IPS-18a (cell line): ENCODE data around the gene CMTM4.

Source experiments
- H3K27ac ChIP-seq: one replicate; pipeline ENCODE4 v1.5.1; 2013; ENCODE audit warnings: low read length
- H3K27me3 ChIP-seq: one replicate; pipeline ENCODE4 v1.6.1; 2013; ENCODE audit warnings: mild to moderate bottlenecking, low read length; ENCODE audit not compliant: control insufficient read depth, insufficient read depth
- H3K36me3 ChIP-seq: one replicate; pipeline ENCODE4 v1.6.1; 2013; ENCODE audit warnings: low read depth, low read length; ENCODE audit not compliant: control insufficient read depth
- H3K4me1 ChIP-seq: one replicate; pipeline ENCODE4 v1.6.1; 2013; ENCODE audit warnings: low read depth, low read length; ENCODE audit not compliant: control insufficient read depth
- H3K4me3 ChIP-seq: one replicate; pipeline ENCODE4 v1.5.1; 2013; ENCODE audit warnings: low read length
- H3K9ac ChIP-seq: one replicate; pipeline ENCODE4 v1.6.1; 2013; ENCODE audit warnings: mild to moderate bottlenecking, low read length, moderate library complexity
- H3K9me3 ChIP-seq: one replicate; pipeline ENCODE4 v1.6.1; 2013; ENCODE audit warnings: low read depth, low read length; ENCODE audit not compliant: control insufficient read depth

The CMTM4 gene

GRCh38 chr16:66720766-66721165 lies 24.2 kb upstream of the CMTM4 start:
- Histone ChIP-seq H3K9me3 (no peaks in the 10 kb centered on the region), H3K4me1 (no peaks in the 10 kb centered on the region), H3K9ac (no peak overlapping the region), H3K4me3 (no peak overlapping the region), H3K27ac (no peak overlapping the region), H3K27me3 (no peaks in the 10 kb centered on the region), H3K36me3 (peaks cover 54% of the 10 kb centered on the region)

- H3K4me3 ChIP-seq = no peak overlapping the region
- no peaks in the 10 kb centered on the region for H3K9me3 ChIP-seq
- no peak overlapping the region for H3K9ac ChIP-seq
- no peaks in the 10 kb centered on the region for H3K27me3 ChIP-seq
- peaks cover 39% of the 10 kb centered on the region for H3K36me3 ChIP-seq
- no peaks in the 10 kb centered on the region for H3K4me1 ChIP-seq
- no peak overlapping the region for H3K27ac ChIP-seq
These were observed 22.7 kb upstream of the CMTM4 start for GRCh38 chr16:66719246-66719645.

GRCh38 chr16:66717776-66718175 lies 21.2 kb upstream of the CMTM4 start:
- Histone ChIP-seq H3K4me3 (no peak overlapping the region), H3K9me3 (no peaks in the 10 kb centered on the region), H3K4me1 (no peaks in the 10 kb centered on the region), H3K36me3 (peaks cover 24% of the 10 kb centered on the region), H3K27me3 (no peaks in the 10 kb centered on the region), H3K9ac (no peak overlapping the region), H3K27ac (no peak overlapping the region)

- Histone ChIP-seq H3K4me3 (no peak overlapping the region), H3K27me3 (no peaks in the 10 kb centered on the region), H3K9ac (no peak overlapping the region), H3K36me3 (peaks cover 19% of the 10 kb centered on the region), H3K9me3 (no peaks in the 10 kb centered on the region), H3K27ac (no peak overlapping the region), H3K4me1 (no peaks in the 10 kb centered on the region)
These were observed 20.7 kb upstream of the CMTM4 start for GRCh38 chr16:66717112-66717675.

- H3K4me1 ChIP-seq = no peaks in the 10 kb centered on the region
- no peak overlapping the region for H3K27ac ChIP-seq
- H3K9ac ChIP-seq = no peak overlapping the region
- H3K27me3 ChIP-seq = no peaks in the 10 kb centered on the region
- H3K4me3 ChIP-seq = no peak overlapping the region
- H3K36me3 ChIP-seq = peaks cover 3% of the 10 kb centered on the region
- H3K9me3 ChIP-seq = no peaks in the 10 kb centered on the region
These were observed 18.2 kb upstream of the CMTM4 start for GRCh38 chr16:66714654-66715307.

- H3K36me3 ChIP-seq = no peaks in the 10 kb centered on the region
- no peak overlapping the region for H3K27ac ChIP-seq
- no peak overlapping the region for H3K9ac ChIP-seq
- no peaks in the 10 kb centered on the region for H3K4me1 ChIP-seq
- H3K27me3 ChIP-seq = no peaks in the 10 kb centered on the region
- H3K4me3 ChIP-seq = no peak overlapping the region
- no peaks in the 10 kb centered on the region for H3K9me3 ChIP-seq
These were observed 17.5 kb upstream of the CMTM4 start for GRCh38 chr16:66714062-66714461.

GRCh38 chr16:66713076-66713475 lies 16.5 kb upstream of the CMTM4 start:
- Histone ChIP-seq H3K4me1 (no peaks in the 10 kb centered on the region), H3K9me3 (no peaks in the 10 kb centered on the region), H3K27ac (no peak overlapping the region), H3K36me3 (no peaks in the 10 kb centered on the region), H3K9ac (no peak overlapping the region), H3K27me3 (no peaks in the 10 kb centered on the region), H3K4me3 (no peak overlapping the region)

- no peaks in the 10 kb centered on the region for H3K36me3 ChIP-seq
- H3K4me3 ChIP-seq = no peak overlapping the region
- no peak overlapping the region for H3K9ac ChIP-seq
- no peaks in the 10 kb centered on the region for H3K9me3 ChIP-seq
- no peaks in the 10 kb centered on the region for H3K4me1 ChIP-seq
- no peaks in the 10 kb centered on the region for H3K27me3 ChIP-seq
- H3K27ac ChIP-seq = no peak overlapping the region
These were observed 16.0 kb upstream of the CMTM4 start for GRCh38 chr16:66712512-66712911.

- no peaks in the 10 kb centered on the region for H3K4me1 ChIP-seq
- H3K36me3 ChIP-seq = no peaks in the 10 kb centered on the region
- H3K27ac ChIP-seq = no peak overlapping the region
These were observed 15.0 kb upstream of the CMTM4 start for GRCh38 chr16:66711581-66711980.

GRCh38 chr16:66706506-66706880 lies 9.9 kb upstream of the CMTM4 start:
- no peaks in the 10 kb centered on the region for H3K4me1 ChIP-seq
- no peak overlapping the region for H3K9ac ChIP-seq
- H3K27ac ChIP-seq = no peak overlapping the region
- H3K27me3 ChIP-seq = no peaks in the 10 kb centered on the region
- no peaks in the 10 kb centered on the region for H3K9me3 ChIP-seq
- no peak overlapping the region for H3K4me3 ChIP-seq
- H3K36me3 ChIP-seq = no peaks in the 10 kb centered on the region

More at GRCh38 chr16:66711581-66711980, 15.0 kb upstream of the CMTM4 start:
- no peak overlapping the region for H3K4me3 ChIP-seq
- H3K27me3 ChIP-seq = no peaks in the 10 kb centered on the region
- no peaks in the 10 kb centered on the region for H3K9me3 ChIP-seq
- no peak overlapping the region for H3K9ac ChIP-seq

GRCh38 chr16:66705790-66706505 lies 9.4 kb upstream of the CMTM4 start:
- no peaks in the 10 kb centered on the region for H3K4me1 ChIP-seq
- no peak overlapping the region for H3K27ac ChIP-seq
- H3K27me3 ChIP-seq = no peaks in the 10 kb centered on the region
- H3K36me3 ChIP-seq = no peaks in the 10 kb centered on the region
- no peak overlapping the region for H3K4me3 ChIP-seq
- H3K9ac ChIP-seq = no peak overlapping the region
- H3K9me3 ChIP-seq = no peaks in the 10 kb centered on the region
